ENCODE data around the gene DUSP18.
"Not testable (repeated sequence)": the region's sequence is repeated elsewhere in the genome, so short reads cannot be mapped to it uniquely, and the experiment has no call there.

DUSP18 gene

GRCh38 chr22:30627471-30627870 is 40.2 kb downstream of the DUSP18 start:
- H3K4me1 ChIP-seq: peaks cover 11 to 25% (median 20%) of the 10 kb centered on the region in 10 experiments
- H4K20me1 ChIP-seq: no peaks in the 10 kb centered on the region
- no peaks in the 10 kb centered on the region; a peak in 1 of 22 replicates for H3K9me3 ChIP-seq (replicated peaks in 1 of 11)
- no peak overlapping the region for H3K4me3 ChIP-seq
- TF ChIP-seq Cebpa-rat (IDR thresholded peaks at IDR 0.05): no peak
- H3K27ac ChIP-seq: no peak overlapping the region
- no peak overlapping the region for H3K9ac ChIP-seq
- peak overlapping the region in 6 of 11 experiments; percentile 20 to 51 (median 46); a peak in 11 of 22 replicates for H3K4me2 ChIP-seq
- H3K27me3 ChIP-seq: no peaks in the 10 kb centered on the region
- no peaks in the 10 kb centered on the region for H3K36me3 ChIP-seq

- Histone ChIP-seq H3K9me3 (replicated peaks in 1 of 11) (no peaks in the 10 kb centered on the region; a peak in 1 of 22 replicates), H3K36me3 (no peaks in the 10 kb centered on the region), H4K20me1 (no peaks in the 10 kb centered on the region), H3K4me2 (peak overlapping the region in 10 of 11 experiments; percentile 20 to 60 (median 46); a peak in 18 of 22 replicates), H3K4me1 (peaks cover 11 to 25% (median 20%) of the 10 kb centered on the region in 10 experiments), H3K27me3 (no peaks in the 10 kb centered on the region), H3K9ac (0 out of 22 replicates have a peak overlapping the region, but pooled peaks of 1 of the 11 experiments have one; percentile 23), H3K4me3 (no peak overlapping the region), H3K27ac (no peak overlapping the region)
- no peak for TF ChIP-seq Cebpa-rat (IDR thresholded peaks at IDR 0.05)
Observed at GRCh38 chr22:30626413-30626812, 41.3 kb downstream of the DUSP18 start.

DNA sequence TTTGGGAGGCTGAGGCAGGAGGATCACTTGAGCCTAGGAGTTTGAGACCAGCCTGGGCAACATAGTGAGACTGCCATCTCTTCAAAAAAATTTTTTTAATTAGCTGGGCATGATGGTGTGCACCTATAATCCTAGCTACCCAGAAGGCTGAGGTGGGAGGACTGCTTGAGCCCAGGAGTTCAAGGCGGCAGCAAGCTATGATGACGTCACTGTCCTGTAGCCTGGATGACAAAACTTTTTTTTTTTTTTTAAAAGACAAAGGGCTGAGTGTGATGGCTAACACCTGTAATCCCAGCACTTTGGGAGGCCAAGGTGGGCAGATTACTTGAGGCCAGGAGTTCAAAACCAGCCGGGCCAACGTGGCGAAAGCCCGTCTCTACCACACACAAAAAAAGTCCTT is 47.8 kb downstream of the DUSP18 start:
- H3K4me2 ChIP-seq; H3K36me3 ChIP-seq; H3K4me3 ChIP-seq; H3K9ac ChIP-seq; H3K27ac ChIP-seq; H4K20me1 ChIP-seq; H3K27me3 ChIP-seq; H3K9me3 ChIP-seq (replicated peaks in 1 of 11): not testable (repeated sequence)
- H3K4me1 ChIP-seq: peaks cover 0 to 13% (median 0%) of the 10 kb centered on the region in 10 experiments; a peak in 5 of 20 replicates

DNA sequence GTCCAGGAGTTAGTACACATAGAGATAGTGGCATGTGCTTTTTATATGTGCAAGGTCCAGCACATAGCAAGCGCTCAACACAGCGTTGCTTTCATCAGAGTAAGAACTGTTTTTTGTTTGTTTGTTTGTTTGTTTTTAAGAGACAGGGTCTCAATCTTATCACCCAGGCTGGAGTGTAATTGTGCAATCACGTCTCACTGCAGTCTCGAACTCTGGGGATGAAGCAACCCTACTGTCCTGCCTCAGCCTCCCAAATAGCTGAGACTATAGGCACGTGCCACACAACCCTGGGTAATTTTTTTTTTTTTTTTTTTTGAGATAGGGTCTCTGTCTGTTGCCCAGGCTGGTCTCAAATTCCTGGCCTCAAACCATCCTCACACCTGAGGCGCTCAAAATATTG is 49.9 kb downstream of the DUSP18 start:
- H3K9me3 ChIP-seq (replicated peaks in 1 of 11): no peaks in the 10 kb centered on the region
- H3K4me1 ChIP-seq: peaks cover 0 to 13% (median 0%) of the 10 kb centered on the region in 10 experiments; a peak in 5 of 20 replicates
- no peak; a peak in 1 of 22 replicates for TF ChIP-seq Cebpa-rat (IDR thresholded peaks at IDR 0.05)
- H3K4me2 ChIP-seq: no peak overlapping the region
- H3K9ac ChIP-seq: no peak overlapping the region
- no peaks in the 10 kb centered on the region; a peak in 2 of 22 replicates for H3K36me3 ChIP-seq
- H3K27ac ChIP-seq: no peak overlapping the region
- H3K27me3 ChIP-seq: no peaks in the 10 kb centered on the region
- no peak overlapping the region for H3K4me3 ChIP-seq
- H4K20me1 ChIP-seq: no peaks in the 10 kb centered on the region

GRCh38 chr22:30615543-30615954 is 52.1 kb downstream of the DUSP18 start:
- Histone ChIP-seq H3K9ac (no peak overlapping the region), H3K27ac (no peak overlapping the region), H3K9me3 (replicated peaks in 1 of 11) (no peaks in the 10 kb centered on the region), H3K4me1 (peaks cover under 1 to 24% (median 6%) of the 10 kb centered on the region in 10 experiments; a peak in 17 of 20 replicates), H3K4me2 (peak overlapping the region in 3 of 11 experiments; percentile 12 to 62 (median 37); a peak in 5 of 22 replicates), H3K36me3 (no peaks in the 10 kb centered on the region; a peak in 2 of 22 replicates), H3K27me3 (no peaks in the 10 kb centered on the region), H4K20me1 (no peaks in the 10 kb centered on the region), H3K4me3 (no peak overlapping the region)
- no peak for TF ChIP-seq Cebpa-rat (IDR thresholded peaks at IDR 0.05)

DNA sequence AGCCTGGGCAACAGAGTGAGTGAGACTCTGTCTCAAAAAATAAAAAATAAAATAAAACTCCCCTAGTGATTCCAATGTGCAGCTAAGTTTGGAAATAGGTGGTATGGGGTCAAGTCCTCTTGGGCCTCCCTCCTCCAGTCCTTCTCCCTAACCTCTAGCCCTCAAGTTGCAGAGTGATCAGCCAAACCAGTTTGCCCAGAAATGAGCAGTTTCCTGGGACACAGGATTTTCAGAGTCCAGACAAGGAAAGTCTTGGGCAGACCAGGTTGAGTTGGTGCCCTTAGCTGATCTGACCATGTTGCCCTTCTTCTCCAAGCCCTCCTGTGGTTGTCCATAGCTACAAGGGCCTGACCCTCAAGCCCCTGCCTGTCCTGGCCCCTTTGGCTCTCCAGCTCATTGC is 52.8 kb downstream of the DUSP18 start:
- Histone ChIP-seq H3K4me2 (0 out of 22 replicates have a peak overlapping the region, but pooled peaks of 1 of the 11 experiments have one; percentile 37), H3K9ac (no peak overlapping the region), H4K20me1 (no peaks in the 10 kb centered on the region), H3K4me3 (no peak overlapping the region), H3K4me1 (peaks cover 7 to 31% (median 12%) of the 10 kb centered on the region in 10 experiments), H3K27me3 (no peaks in the 10 kb centered on the region), H3K9me3 (replicated peaks in 1 of 11) (no peaks in the 10 kb centered on the region), H3K36me3 (no peaks in the 10 kb centered on the region; a peak in 2 of 22 replicates), H3K27ac (no peak overlapping the region)
- TF ChIP-seq Cebpa-rat (IDR thresholded peaks at IDR 0.05): no peak

GRCh38 chr22:30614268-30614667 is 53.4 kb downstream of the DUSP18 start:
- no peak for TF ChIP-seq Cebpa-rat (IDR thresholded peaks at IDR 0.05)
- no peak overlapping the region for H3K27ac ChIP-seq
- no peaks in the 10 kb centered on the region for H3K9me3 ChIP-seq (replicated peaks in 1 of 11)
- peaks cover 13 to 37% (median 18%) of the 10 kb centered on the region in 10 experiments for H3K4me1 ChIP-seq
- H3K4me2 ChIP-seq: no peak overlapping the region
- no peaks in the 10 kb centered on the region for H4K20me1 ChIP-seq
- no peak overlapping the region for H3K4me3 ChIP-seq
- H3K27me3 ChIP-seq: no peaks in the 10 kb centered on the region
- no peak overlapping the region for H3K9ac ChIP-seq
- no peaks in the 10 kb centered on the region; a peak in 2 of 22 replicates for H3K36me3 ChIP-seq

GRCh38 chr22:30612789-30613188 is 54.9 kb downstream of the DUSP18 start:
- H3K36me3 ChIP-seq: no peaks in the 10 kb centered on the region; a peak in 1 of 22 replicates
- no peaks in the 10 kb centered on the region for H3K9me3 ChIP-seq (replicated peaks in 1 of 11)
- no peak overlapping the region for H3K27ac ChIP-seq
- no peaks in the 10 kb centered on the region for H4K20me1 ChIP-seq
- no peaks in the 10 kb centered on the region for H3K27me3 ChIP-seq
- peaks cover 28 to 52% (median 33%) of the 10 kb centered on the region in 10 experiments for H3K4me1 ChIP-seq
- no peak overlapping the region for H3K4me2 ChIP-seq
- H3K9ac ChIP-seq: no peak overlapping the region
- no peak overlapping the region for H3K4me3 ChIP-seq
- TF ChIP-seq Cebpa-rat (IDR thresholded peaks at IDR 0.05): no peak

Data from BLaER1 treated with 17β-estradiol and CSF1 and Interleukin-3, amounts not matched to agents 10 nM and 100 nM (cell line).